RWPE2 (cell line): ENCODE results near the gene OSBPL3.

Source experiments
- ATAC-seq: fragments of 200-7000 bp; cut with Tn5 transposase; 3 replicates; pipeline ENCODE4 v1.9.1; 2021; ENCODE audit warnings: low read depth
- DNase-seq: peaks from one replicate; pipeline ENCODE4 v3.0.0-alpha.2; 2020; ENCODE audit warnings: low spot score
- H3K27ac ChIP-seq: fragments of 450-650 bp; 2 replicates; pipeline ENCODE4 v1.5.1; 2017; ENCODE audit warnings: mild to moderate bottlenecking; ENCODE audit not compliant: poor library complexity, severe bottlenecking
- H3K27me3 ChIP-seq: fragments of 250-450 bp; sonication (Bioruptor Pico); 2 replicates; pipeline ENCODE4 v1.5.1; 2021; ENCODE audit warnings: mild to moderate bottlenecking, moderate library complexity; ENCODE audit not compliant: insufficient read depth, poor library complexity, severe bottlenecking
- H3K36me3 ChIP-seq: fragments of 250-450 bp; sonication (Bioruptor Pico); 2 replicates; pipeline ENCODE4 v1.5.1; 2020; ENCODE audit warnings: low read depth, mild to moderate bottlenecking, moderate library complexity
- H3K4me1 ChIP-seq: fragments of 250-450 bp; sonication (Bioruptor Pico); 2 replicates; pipeline ENCODE4 v1.5.1; 2021; ENCODE audit warnings: mild to moderate bottlenecking, moderate library complexity; ENCODE audit not compliant: insufficient read depth, poor library complexity, severe bottlenecking
- H3K4me3 ChIP-seq: fragments of 250-450 bp; sonication (Bioruptor Pico); 2 replicates; pipeline ENCODE4 v1.5.1; 2021; ENCODE audit warnings: mild to moderate bottlenecking, moderate library complexity; ENCODE audit not compliant: severe bottlenecking
- H3K9me3 ChIP-seq: fragments of 250-450 bp; sonication (Bioruptor Pico); 2 replicates; pipeline ENCODE4 v1.5.1; 2021; ENCODE audit warnings: mild to moderate bottlenecking, moderate library complexity; ENCODE audit not compliant: severe bottlenecking
- CTCF ChIP-seq: fragments of 450-650 bp; IDR thresholded peaks from one replicate; pipeline ENCODE4 v1.5.1; 2017; ENCODE audit warnings: mild to moderate bottlenecking, moderate library complexity; ENCODE audit not compliant: poor library complexity, severe bottlenecking

Gene OSBPL3

DNA sequence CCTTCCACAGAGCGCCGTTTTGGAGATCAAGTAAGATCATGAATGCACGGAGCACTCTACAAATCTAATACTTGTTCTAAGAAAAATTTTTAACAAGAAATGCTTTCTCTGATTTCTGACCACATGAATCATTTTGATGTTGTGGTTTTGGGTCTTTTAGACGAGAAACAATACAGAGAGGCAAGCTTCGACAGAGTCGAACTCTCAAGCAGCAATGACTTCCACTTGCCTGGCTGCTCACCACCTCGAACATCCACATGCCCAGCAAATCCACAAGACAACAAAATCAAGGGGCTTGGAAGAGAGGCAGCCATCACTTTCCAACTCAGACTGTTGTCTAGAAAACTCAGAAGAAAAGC is 153.3 kb downstream of the OSBPL3 start:
- peaks cover 37% of the 10 kb centered on the region for H3K36me3 ChIP-seq
- peak overlapping the region; percentile 97 for H3K27ac ChIP-seq
- no peaks in the 10 kb centered on the region for H3K9me3 ChIP-seq
- no peak overlapping the region for H3K4me3 ChIP-seq
- peaks cover 63% of the 10 kb centered on the region for H3K4me1 ChIP-seq
- no peaks in the 10 kb centered on the region for H3K27me3 ChIP-seq
- ATAC-seq (no peak), DNase-seq (no peak)
- TF ChIP-seq CTCF, result no peak

DNA sequence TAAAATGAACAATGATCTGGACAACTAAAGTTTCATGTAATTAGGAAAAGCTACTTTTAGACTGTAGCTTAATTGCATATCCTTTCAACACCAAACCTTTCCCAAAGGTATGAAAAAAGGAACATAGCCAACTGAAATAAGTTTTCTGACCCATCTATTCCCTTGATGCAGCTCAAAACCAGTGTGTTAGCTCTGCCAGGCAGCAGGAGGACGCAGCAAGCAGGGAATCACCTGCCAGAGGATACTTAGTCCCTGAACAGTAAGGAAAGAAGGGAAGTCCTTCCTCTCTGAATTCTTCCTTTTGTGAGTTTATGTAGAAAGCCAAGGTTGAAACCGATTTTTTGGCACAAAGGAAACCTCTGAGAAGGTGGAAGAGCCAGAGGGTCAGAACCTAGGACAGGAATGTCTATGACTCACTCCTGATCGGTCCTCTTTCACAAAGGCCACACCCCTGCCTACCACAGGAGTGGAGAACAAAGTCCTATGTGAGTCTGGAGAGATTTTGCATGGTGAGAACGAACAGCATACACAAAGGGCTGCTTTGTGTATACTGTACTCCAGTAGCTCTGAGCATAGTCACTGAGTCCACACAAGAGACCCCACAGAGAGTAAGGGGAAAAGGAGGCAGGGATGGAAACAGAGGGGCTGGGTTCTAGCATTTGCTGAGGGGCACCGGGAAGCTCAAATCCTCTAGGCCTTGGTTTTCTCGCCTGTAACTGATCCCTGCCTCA is 153.9 kb downstream of the OSBPL3 start:
- no peaks in the 10 kb centered on the region for H3K9me3 ChIP-seq
- H3K4me3 ChIP-seq, result no peak overlapping the region
- H3K27me3 ChIP-seq, result no peaks in the 10 kb centered on the region
- ATAC-seq, result peak; percentile 83
- peaks cover 63% of the 10 kb centered on the region for H3K4me1 ChIP-seq
- peaks cover 32% of the 10 kb centered on the region for H3K36me3 ChIP-seq
- DNase-seq, result peak; percentile 83
- TF ChIP-seq CTCF, result no peak
- H3K27ac ChIP-seq, result peak overlapping the region; percentile 97

DNA sequence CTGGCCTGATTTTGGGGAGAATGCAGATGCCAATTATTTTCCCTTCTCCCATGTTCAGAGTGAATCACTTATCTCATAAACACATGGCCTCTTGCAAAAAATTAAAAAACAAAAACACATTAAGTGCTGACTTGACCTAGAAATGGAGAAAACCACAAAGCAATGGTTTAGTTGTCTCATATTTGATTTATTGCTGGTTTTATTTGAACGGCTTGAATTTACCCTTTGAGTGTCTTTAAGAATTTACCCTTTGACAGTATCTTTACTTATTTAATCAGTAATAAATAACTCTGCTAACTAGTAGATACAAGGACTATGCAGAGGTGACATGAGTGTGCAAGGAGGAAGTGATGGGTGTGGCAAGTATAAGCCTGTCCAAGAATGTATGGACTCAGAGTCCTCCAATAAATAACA is 154.6 kb downstream of the OSBPL3 start:
- H3K36me3 ChIP-seq, result peaks cover 25% of the 10 kb centered on the region
- no peak for TF ChIP-seq CTCF
- H3K4me3 ChIP-seq, result no peak overlapping the region
- peak overlapping the region; percentile 97 for H3K27ac ChIP-seq
- no peaks in the 10 kb centered on the region for H3K27me3 ChIP-seq
- peaks cover 61% of the 10 kb centered on the region for H3K4me1 ChIP-seq
- ATAC-seq, result no peak
- DNase-seq, result no peak
- no peaks in the 10 kb centered on the region for H3K9me3 ChIP-seq

DNA sequence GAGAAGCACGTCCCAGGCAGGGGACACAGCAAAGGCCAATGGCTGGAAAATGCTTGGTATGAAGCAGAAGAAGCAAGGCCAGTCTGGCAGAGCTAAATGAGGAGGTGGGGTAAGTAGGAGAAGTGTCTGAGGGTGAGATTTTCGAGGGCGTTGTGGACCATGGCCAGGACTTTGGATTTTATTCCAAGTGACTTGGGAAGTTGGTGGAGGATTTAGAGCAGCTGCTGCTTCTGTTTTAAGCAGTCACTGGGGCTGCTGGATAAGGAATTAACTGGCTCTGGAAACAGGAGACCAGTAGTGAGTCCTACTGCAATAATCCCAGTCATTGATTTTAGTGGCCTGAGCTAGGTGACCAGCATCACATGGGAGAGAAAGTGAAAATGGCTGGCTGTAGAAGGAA is 155.1 kb downstream of the OSBPL3 start:
- H3K4me1 ChIP-seq, result peaks cover 61% of the 10 kb centered on the region
- ATAC-seq (no peak), DNase-seq (no peak)
- peaks cover 22% of the 10 kb centered on the region for H3K36me3 ChIP-seq
- H3K27ac ChIP-seq, result peak overlapping the region; percentile 97
- no peak for TF ChIP-seq CTCF
- no peak overlapping the region for H3K4me3 ChIP-seq
- no peaks in the 10 kb centered on the region for H3K9me3 ChIP-seq
- H3K27me3 ChIP-seq, result no peaks in the 10 kb centered on the region

DNA sequence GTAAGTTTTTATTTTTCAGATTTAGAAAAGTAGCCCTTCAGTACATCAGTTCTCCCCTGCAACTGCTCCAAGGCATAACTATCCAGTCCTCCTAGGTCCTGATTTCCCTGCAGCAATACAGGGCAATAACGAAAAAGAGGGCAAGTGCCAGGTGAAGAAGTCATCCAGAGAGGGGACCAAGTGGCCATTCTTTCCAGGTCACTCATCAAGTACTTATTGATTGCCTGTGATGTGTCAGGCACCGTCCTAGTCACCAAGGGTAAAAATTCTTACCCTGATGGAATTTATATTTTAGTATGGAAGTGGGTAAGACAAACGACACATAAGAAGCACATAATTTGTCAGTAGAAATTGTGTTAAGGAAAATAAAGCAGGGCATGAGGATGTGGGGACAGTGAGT is 155.6 kb downstream of the OSBPL3 start:
- DNase-seq, result no peak
- Histone ChIP-seq H3K4me3 (no peak overlapping the region), H3K4me1 (peaks cover 59% of the 10 kb centered on the region), H3K9me3 (no peaks in the 10 kb centered on the region), H3K36me3 (peaks cover 27% of the 10 kb centered on the region), H3K27me3 (no peaks in the 10 kb centered on the region), H3K27ac (peak overlapping the region; percentile 97)
- no peak for TF ChIP-seq CTCF
- no peak for ATAC-seq
